Subcutaneous abdominal adipose tissue (tissue), 5 donors: Measurements from ENCODE around the gene APOL4.

Experiments
- H3K27ac ChIP-seq: one replicate; pipeline ENCODE4 v1.7.0; 2013; ENCODE audit warnings: low read depth, mild to moderate bottlenecking, inconsistent platforms, low read length, moderate library complexity
- H3K27me3 ChIP-seq, 5 donors: one replicate each; pipeline ENCODE4 v1.7.0; 2013; ENCODE audit warnings: low read length in 5 of 5, inconsistent platforms in 1 of 5; ENCODE audit not compliant: control insufficient read depth in 5 of 5, insufficient read depth in 4 of 5
- H3K36me3 ChIP-seq, 5 donors: one replicate each; pipeline ENCODE4 v1.7.0; 2013; ENCODE audit warnings: low read length in 5 of 5; ENCODE audit not compliant: control insufficient read depth in 5 of 5, insufficient read depth in 5 of 5
- H3K4me1 ChIP-seq, 5 donors: one replicate each; pipeline ENCODE4 v1.7.0; 2013; ENCODE audit warnings: low read length in 5 of 5, mild to moderate bottlenecking in 3 of 5, moderate library complexity in 1 of 5; ENCODE audit not compliant: control insufficient read depth in 5 of 5, insufficient read depth in 5 of 5
- H3K4me3 ChIP-seq, 5 donors: one replicate each; pipeline ENCODE4 v1.7.0; 2013; ENCODE audit warnings: low read length in 5 of 5, low read depth in 1 of 5
- H3K9ac ChIP-seq, 5 donors: one replicate each; pipeline ENCODE4 v1.7.0; 2013; ENCODE audit warnings: low read length in 5 of 5, mild to moderate bottlenecking in 4 of 5, moderate library complexity in 3 of 5
- H3K9me3 ChIP-seq, 5 donors: one replicate each; pipeline ENCODE4 v1.7.0; 2013; ENCODE audit warnings: low read length in 5 of 5; ENCODE audit not compliant: control insufficient read depth in 5 of 5
- donor health status: healthy.
- donor health status: healthy.
- donor health status: healthy.
- donor health status: healthy.
- donor health status: healthy.

The APOL4 gene

DNA sequence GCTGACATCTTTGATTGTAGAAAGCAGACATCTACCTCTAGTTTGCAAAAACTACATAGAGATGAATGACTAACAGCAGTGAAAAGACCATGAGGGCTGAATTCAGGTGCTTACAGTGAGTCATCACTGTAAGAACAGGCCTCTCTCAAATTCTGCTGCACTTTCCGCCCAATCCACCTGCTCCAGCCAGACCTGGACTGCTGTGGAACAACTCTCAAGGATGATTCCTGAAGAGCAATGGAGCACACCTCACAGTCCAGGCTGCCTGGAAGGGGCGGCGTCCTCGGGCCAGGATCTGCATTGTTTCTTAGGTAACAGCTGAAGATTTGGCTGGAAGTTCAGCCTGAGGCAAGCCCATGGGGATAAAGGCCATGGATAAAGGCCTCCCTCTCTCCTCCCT is 22.6 kb upstream of the APOL4 start:
- Histone ChIP-seq H3K27ac (no peak overlapping the region), H3K27me3 (no peaks in the 10 kb centered on the region), H3K4me3 (no peak overlapping the region), H3K9me3 (no peaks in the 10 kb centered on the region), H3K36me3 (peaks cover 3 to 32% (median 20%) of the 10 kb centered on the region in 5 donors), H3K4me1 (peaks cover 0 to 9% (median 6%) of the 10 kb centered on the region in 5 donors), H3K9ac (no peak overlapping the region)

- peaks cover 0 to 9% (median 6%) of the 10 kb centered on the region in 5 donors for H3K4me1 ChIP-seq
- H3K27me3 ChIP-seq, result no peaks in the 10 kb centered on the region
- peaks cover 3 to 24% (median 14%) of the 10 kb centered on the region in 5 donors for H3K36me3 ChIP-seq
- no peaks in the 10 kb centered on the region for H3K9me3 ChIP-seq
- no peak overlapping the region for H3K27ac ChIP-seq
- no peak overlapping the region for H3K9ac ChIP-seq
- no peak overlapping the region for H3K4me3 ChIP-seq
Observed at GRCh38 chr22:36223504-36223903, 21.9 kb upstream of the APOL4 start.

GRCh38 chr22:36222887-36223450 is 21.4 kb upstream of the APOL4 start:
- H3K4me1 ChIP-seq, result peaks cover 0 to 9% (median 6%) of the 10 kb centered on the region in 5 donors
- no peaks in the 10 kb centered on the region for H3K9me3 ChIP-seq
- H3K27me3 ChIP-seq, result no peaks in the 10 kb centered on the region
- no peak overlapping the region for H3K27ac ChIP-seq
- H3K4me3 ChIP-seq, result no peak overlapping the region
- H3K36me3 ChIP-seq, result peaks cover 0 to 20% (median 11%) of the 10 kb centered on the region in 5 donors
- no peak overlapping the region for H3K9ac ChIP-seq

DNA sequence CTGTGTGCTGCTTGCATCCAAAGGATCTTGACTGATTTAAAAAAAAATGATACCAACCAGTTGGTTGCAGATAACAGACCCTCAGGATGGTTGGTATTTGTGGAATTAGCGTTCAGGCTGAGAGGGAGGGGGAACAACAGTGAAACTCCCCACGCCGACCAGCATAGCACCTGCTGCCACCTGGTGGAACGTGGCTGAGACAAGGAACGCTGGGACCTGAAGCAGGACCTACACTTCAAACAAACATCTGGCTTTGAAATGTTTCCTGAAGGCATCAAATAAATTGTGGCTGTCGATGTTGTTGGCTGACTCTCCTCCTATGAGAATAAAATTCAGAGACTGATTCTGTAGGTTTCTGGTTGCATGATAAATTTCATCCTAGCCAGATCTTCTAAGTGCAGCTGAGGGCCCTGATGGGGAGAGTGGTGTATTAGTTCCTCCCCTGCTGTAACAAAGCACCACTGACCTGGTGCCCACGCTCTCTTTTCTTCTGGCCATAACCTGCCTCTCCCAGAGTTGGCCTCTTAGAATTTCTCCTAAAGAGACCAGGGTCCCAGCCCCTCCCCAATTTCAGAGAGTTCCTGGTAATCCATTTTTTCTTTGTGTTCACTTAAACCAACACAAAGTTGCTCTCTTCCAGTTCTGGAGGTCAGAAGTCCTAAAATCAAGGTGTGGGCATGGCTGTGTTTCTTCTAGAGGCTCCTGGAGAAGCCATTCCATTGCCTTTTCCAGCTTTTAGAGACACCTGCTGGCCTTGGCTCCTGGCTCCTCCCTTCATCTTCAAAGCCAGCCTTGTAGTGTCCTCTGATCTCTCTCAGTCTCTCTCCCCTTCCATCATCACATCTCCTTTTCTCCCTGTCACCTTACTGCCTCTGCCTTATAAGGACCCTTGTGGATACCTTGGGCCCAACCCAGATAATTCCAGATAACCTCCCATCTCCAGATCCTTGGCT is 20.5 kb upstream of the APOL4 start:
- Histone ChIP-seq H3K36me3 (peaks cover 0 to 12% (median 4%) of the 10 kb centered on the region in 5 donors), H3K4me1 (peaks cover 0 to 9% (median 6%) of the 10 kb centered on the region in 5 donors), H3K27me3 (no peaks in the 10 kb centered on the region), H3K9ac (no peak overlapping the region), H3K27ac (no peak overlapping the region), H3K9me3 (no peaks in the 10 kb centered on the region), H3K4me3 (no peak overlapping the region)

GRCh38 chr22:36220451-36220921 is 18.9 kb upstream of the APOL4 start:
- Histone ChIP-seq H3K4me3 (peak overlapping the region in 1 of 5 donors; percentile 7), H3K9ac (no peak overlapping the region), H3K27ac (no peak overlapping the region), H3K4me1 (peaks cover 0 to 9% (median 6%) of the 10 kb centered on the region in 5 donors), H3K9me3 (no peaks in the 10 kb centered on the region), H3K27me3 (no peaks in the 10 kb centered on the region), H3K36me3 (peaks cover 0 to 4% (median 0%) of the 10 kb centered on the region in 5 donors)

- Histone ChIP-seq H3K4me1 (peaks cover 0 to 9% (median 6%) of the 10 kb centered on the region in 5 donors), H3K4me3 (no peak overlapping the region), H3K36me3 (no peaks in the 10 kb centered on the region), H3K9me3 (no peaks in the 10 kb centered on the region), H3K27ac (no peak overlapping the region), H3K27me3 (no peaks in the 10 kb centered on the region), H3K9ac (no peak overlapping the region)
Observed at GRCh38 chr22:36218648-36219193, 17.1 kb upstream of the APOL4 start.

- H3K4me1 ChIP-seq, result peaks cover 0 to 23% (median 11%) of the 10 kb centered on the region in 5 donors
- no peak overlapping the region for H3K27ac ChIP-seq
- H3K4me3 ChIP-seq, result no peak overlapping the region
Observed at GRCh38 chr22:36215981-36216380, 14.4 kb upstream of the APOL4 start.

DNA sequence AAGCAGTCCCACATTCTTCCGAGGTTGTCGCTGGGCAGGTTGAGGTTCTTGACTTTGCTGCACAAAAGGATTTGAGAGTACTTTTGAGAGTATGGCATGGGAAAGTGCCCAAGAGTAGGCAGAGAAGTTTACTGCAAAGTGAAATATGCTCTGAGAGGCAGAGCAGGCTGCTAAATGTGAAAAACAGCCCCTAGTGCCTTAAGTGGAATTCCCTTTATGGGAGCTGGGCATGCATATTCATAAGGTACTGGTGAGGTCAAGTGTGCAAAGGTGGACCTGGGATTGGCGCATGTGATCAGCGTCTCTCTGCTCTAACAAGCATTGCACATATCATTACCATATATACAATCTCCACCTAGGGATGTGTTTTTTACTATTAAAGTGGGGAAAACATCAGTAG is 12.0 kb upstream of the APOL4 start:
- no peak overlapping the region for H3K27ac ChIP-seq
- no peak overlapping the region for H3K4me3 ChIP-seq
- no peak overlapping the region for H3K9ac ChIP-seq
- H3K9me3 ChIP-seq, result peaks cover 0 to 3% (median 0%) of the 10 kb centered on the region in 5 donors
- no peaks in the 10 kb centered on the region for H3K36me3 ChIP-seq
- H3K27me3 ChIP-seq, result no peaks in the 10 kb centered on the region
- H3K4me1 ChIP-seq, result peaks cover 0 to 23% (median 10%) of the 10 kb centered on the region in 5 donors

More at GRCh38 chr22:36215981-36216380, 14.4 kb upstream of the APOL4 start:
- Histone ChIP-seq H3K36me3 (no peaks in the 10 kb centered on the region), H3K9me3 (no peaks in the 10 kb centered on the region), H3K27me3 (no peaks in the 10 kb centered on the region), H3K9ac (no peak overlapping the region)

- Histone ChIP-seq H3K4me1 (peaks cover 0 to 29% (median 14%) of the 10 kb centered on the region in 5 donors), H3K27ac (no peak overlapping the region), H3K27me3 (no peaks in the 10 kb centered on the region), H3K4me3 (no peak overlapping the region), H3K9ac (no peak overlapping the region), H3K36me3 (no peaks in the 10 kb centered on the region), H3K9me3 (peaks cover 0 to 3% (median 0%) of the 10 kb centered on the region in 5 donors)
Observed at GRCh38 chr22:36212901-36213300, 11.3 kb upstream of the APOL4 start.
